Activated T-cell treated with anti-CD3 and anti-CD28 coated beads, Interleukin-2, amount 50 U/mL, for 24 hours (primary cell): ENCODE results near the gene SNTG2.
A peak's percentile ranks its signal among the peaks of the same experiment; 100 is the strongest.

Experiments
- DNase-seq: peaks from one replicate; pipeline ENCODE4 v3.0.0-alpha.2; 2020
- H3K27ac Mint-ChIP-seq: 2 replicates; pipeline ENCODE4 v1.8.0; 2020; ENCODE audit warnings: mild to moderate bottlenecking, mixed read lengths
- H3K27me3 Mint-ChIP-seq: 2 replicates; pipeline ENCODE4 v1.8.0; 2020; ENCODE audit warnings: mixed read lengths
- H3K36me3 Mint-ChIP-seq: 2 replicates; pipeline ENCODE4 v1.8.0; 2020; ENCODE audit warnings: low read depth, mixed read lengths
- H3K4me1 Mint-ChIP-seq: 2 replicates; pipeline ENCODE4 v1.8.0; 2020; ENCODE audit warnings: low read depth, mixed read lengths
- H3K4me3 Mint-ChIP-seq: 2 replicates; pipeline ENCODE4 v1.8.0; 2020; ENCODE audit warnings: mild to moderate bottlenecking, moderate library complexity, mixed read lengths
- H3K9me3 Mint-ChIP-seq: 2 replicates; pipeline ENCODE4 v1.8.0; 2020; ENCODE audit warnings: mixed read lengths

Gene SNTG2

GRCh38 chr2:954687-955000, 4.0 kb downstream of the SNTG2 start:
- H3K27ac Mint-ChIP-seq: no peak overlapping the region
- H3K4me1 Mint-ChIP-seq: peaks cover 9% of the 10 kb centered on the region
- peaks cover 38% of the 10 kb centered on the region for H3K27me3 Mint-ChIP-seq
- no peaks in the 10 kb centered on the region for H3K36me3 Mint-ChIP-seq
- no peak for DNase-seq
- H3K9me3 Mint-ChIP-seq: no peaks in the 10 kb centered on the region
- no peak overlapping the region for H3K4me3 Mint-ChIP-seq

- no peaks in the 10 kb centered on the region for H3K9me3 Mint-ChIP-seq
- no peak overlapping the region for H3K4me3 Mint-ChIP-seq
- peaks cover 35% of the 10 kb centered on the region for H3K27me3 Mint-ChIP-seq
- no peak for DNase-seq
- no peak overlapping the region for H3K27ac Mint-ChIP-seq
- H3K36me3 Mint-ChIP-seq: no peaks in the 10 kb centered on the region
- H3K4me1 Mint-ChIP-seq: peaks cover 7% of the 10 kb centered on the region
Observed at GRCh38 chr2:955829-956731, 5.4 kb downstream of the SNTG2 start.

DNA sequence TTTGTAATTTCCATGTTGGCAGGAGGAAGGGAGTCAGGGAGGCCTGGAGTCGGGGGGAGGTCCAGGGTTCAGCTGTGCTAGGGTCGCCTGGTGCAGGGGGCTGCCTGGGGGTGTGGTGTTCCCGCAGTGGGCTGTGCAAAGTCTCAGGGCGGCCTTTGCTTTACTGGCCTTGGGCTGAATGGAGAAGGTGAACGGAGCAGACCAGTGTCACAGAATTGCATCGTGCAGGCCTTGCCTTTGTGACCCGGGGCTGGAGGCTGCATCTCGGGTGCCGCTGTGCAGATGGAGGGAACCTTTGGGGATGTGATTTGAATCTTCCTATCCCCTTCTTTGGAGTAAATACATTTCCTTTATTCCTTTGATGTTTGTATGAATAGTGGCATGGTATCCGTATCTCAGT, 8.8 kb downstream of the SNTG2 start:
- Mint-ChIP-seq H3K4me1 (peaks cover 6% of the 10 kb centered on the region), H3K9me3 (no peaks in the 10 kb centered on the region), H3K36me3 (no peaks in the 10 kb centered on the region), H3K4me3 (no peak overlapping the region), H3K27ac (no peak overlapping the region), H3K27me3 (peaks cover 5% of the 10 kb centered on the region)
- no peak for DNase-seq

DNA sequence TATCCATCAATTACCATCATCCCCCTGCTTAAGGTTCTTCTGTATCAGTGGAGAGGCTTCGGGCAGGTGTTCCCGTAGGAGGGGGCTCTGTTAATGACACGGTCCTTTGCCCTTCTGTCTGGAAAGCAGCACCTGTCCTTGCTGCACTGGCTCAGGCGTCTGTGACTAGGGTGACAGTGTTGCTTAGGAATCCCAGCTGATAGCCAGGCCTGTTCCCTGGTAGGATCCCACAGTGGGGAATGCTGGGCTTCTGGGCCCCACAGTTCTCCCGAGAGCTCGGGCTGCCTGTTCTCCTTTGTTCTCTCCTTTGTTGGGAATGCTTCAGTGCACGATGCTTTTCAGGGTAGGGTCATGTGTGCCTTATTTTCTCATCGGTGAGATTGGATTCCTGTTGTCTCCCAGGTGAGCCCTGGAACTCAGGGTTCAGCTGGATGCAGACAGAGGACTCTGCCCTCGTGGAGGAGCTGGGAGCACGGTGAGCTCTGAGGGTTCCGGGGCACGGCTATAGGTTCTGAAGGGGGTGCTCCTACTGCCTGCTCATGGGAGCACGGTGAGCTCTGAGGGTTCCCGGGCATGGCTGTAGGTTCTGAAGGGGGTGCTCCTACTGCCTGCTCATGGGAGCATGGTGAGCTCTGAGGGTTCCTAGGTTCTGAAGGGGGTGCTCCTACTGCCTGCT, 9.6 kb downstream of the SNTG2 start:
- H3K27me3 Mint-ChIP-seq: peaks cover 3% of the 10 kb centered on the region
- H3K9me3 Mint-ChIP-seq: no peaks in the 10 kb centered on the region
- no peak overlapping the region for H3K27ac Mint-ChIP-seq
- no peak for DNase-seq
- H3K4me3 Mint-ChIP-seq: no peak overlapping the region
- H3K4me1 Mint-ChIP-seq: peaks cover 3% of the 10 kb centered on the region
- no peaks in the 10 kb centered on the region for H3K36me3 Mint-ChIP-seq

- H3K27ac Mint-ChIP-seq: no peak overlapping the region
Observed at GRCh38 chr2:961786-962185, 11.1 kb downstream of the SNTG2 start.

DNA sequence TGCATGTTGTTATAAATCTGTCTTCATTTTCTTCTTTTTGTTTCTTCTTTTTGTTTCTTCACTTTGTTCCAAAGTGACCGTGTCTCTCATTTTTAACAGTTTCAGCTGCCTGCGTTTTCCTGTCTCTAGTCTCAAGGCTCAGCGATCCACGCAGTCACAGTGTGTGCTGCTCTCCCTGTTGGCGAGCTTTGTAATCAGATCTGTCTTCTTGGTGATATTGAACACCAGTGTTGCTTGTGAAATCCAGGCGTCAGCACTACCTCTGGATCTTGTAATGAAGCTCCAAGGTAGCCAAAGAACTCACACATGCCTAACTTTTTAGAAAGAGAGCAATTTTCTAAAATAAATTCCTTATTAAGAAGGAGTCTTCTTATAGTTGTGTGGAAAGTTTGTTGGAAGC, 13.2 kb downstream of the SNTG2 start:
- no peak overlapping the region for H3K27ac Mint-ChIP-seq
- H3K36me3 Mint-ChIP-seq: no peaks in the 10 kb centered on the region
- H3K27me3 Mint-ChIP-seq: peaks cover 5% of the 10 kb centered on the region
- H3K9me3 Mint-ChIP-seq: peaks cover 3% of the 10 kb centered on the region
- H3K4me3 Mint-ChIP-seq: no peak overlapping the region
- peaks cover 3% of the 10 kb centered on the region for H3K4me1 Mint-ChIP-seq
- DNase-seq: no peak

More at GRCh38 chr2:961786-962185, 11.1 kb downstream of the SNTG2 start:
- peaks cover 3% of the 10 kb centered on the region for H3K27me3 Mint-ChIP-seq
- DNase-seq: no peak
- no peaks in the 10 kb centered on the region for H3K9me3 Mint-ChIP-seq
- H3K36me3 Mint-ChIP-seq: no peaks in the 10 kb centered on the region
- H3K4me3 Mint-ChIP-seq: no peak overlapping the region
- H3K4me1 Mint-ChIP-seq: peaks cover 3% of the 10 kb centered on the region

DNA sequence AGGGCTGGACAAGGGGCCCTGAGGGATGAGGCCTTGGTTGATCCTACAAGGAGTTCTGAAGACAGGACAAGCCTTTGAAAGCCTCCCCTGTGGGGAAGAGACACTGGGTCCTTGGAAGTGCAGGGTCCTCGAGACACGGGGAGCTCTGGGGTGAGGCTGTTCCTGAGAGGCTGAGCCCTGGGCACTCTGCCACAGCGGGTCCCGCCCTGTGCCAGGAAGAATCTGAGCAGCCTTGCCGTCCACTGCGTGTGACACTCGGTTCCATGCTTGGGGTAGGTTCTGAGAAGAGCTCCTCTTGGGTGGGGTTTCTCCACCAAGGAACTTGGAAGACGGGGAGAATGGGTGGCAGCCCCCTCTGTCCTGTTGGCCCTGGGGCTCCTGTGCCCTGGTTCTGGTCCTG, 13.9 kb downstream of the SNTG2 start:
- Mint-ChIP-seq H3K27ac (no peak overlapping the region), H3K4me1 (peaks cover 3% of the 10 kb centered on the region), H3K36me3 (no peaks in the 10 kb centered on the region), H3K4me3 (no peak overlapping the region), H3K9me3 (peaks cover 5% of the 10 kb centered on the region), H3K27me3 (peaks cover 5% of the 10 kb centered on the region)
- no peak for DNase-seq

DNA sequence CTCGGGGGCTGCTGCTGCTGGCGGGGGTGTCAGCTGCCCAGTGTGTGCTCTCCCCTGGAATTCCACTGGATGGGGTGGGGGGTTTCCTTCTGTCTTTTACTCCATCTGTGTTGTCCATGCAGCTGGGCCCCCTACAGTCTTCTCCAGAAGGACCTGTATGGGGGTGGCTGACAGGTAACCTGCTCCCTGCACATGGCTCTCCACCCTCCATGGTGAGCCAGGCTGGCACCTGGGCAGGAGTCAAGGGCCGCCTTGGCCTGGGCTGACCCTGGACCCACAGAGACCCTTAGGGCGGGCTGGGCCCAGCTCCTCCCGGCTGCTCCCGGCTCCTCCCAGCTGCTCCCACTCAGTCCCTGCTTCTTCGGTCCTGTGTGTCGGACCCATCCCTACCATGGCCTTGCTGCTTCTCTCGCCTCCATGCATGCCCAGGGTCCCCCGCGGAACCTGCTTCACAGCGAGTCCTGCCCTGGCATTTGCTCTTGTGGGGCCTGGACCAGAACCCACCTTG, 15.0 kb downstream of the SNTG2 start:
- no peak for DNase-seq
- no peak overlapping the region for H3K4me3 Mint-ChIP-seq
- H3K27ac Mint-ChIP-seq: no peak overlapping the region
- H3K27me3 Mint-ChIP-seq: peaks cover 5% of the 10 kb centered on the region
- H3K4me1 Mint-ChIP-seq: peaks cover 3% of the 10 kb centered on the region
- H3K9me3 Mint-ChIP-seq: peaks cover 5% of the 10 kb centered on the region
- H3K36me3 Mint-ChIP-seq: no peaks in the 10 kb centered on the region

DNA sequence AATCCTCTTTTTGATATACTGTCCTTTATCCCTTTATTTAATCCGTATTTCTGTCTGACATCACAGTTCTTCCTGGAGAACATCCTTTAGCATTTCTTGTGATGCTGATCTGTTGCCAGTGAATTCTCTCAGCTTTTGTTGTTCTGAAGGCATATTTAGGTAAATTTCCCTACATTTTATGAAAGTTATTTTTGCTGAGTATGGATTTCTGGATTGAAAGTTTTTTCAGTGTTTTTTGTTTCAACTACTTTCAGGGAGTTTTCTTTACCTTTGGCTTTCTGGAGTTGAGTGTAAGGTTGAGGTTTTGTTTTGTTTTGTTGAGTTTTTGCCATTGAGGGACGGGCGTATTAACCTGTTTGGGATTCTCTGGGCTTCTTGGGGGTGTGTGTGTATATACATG, 22.5 kb downstream of the SNTG2 start:
- H3K4me1 Mint-ChIP-seq: peaks cover 32% of the 10 kb centered on the region
- peak overlapping the region; percentile 58 for H3K27ac Mint-ChIP-seq

DNA sequence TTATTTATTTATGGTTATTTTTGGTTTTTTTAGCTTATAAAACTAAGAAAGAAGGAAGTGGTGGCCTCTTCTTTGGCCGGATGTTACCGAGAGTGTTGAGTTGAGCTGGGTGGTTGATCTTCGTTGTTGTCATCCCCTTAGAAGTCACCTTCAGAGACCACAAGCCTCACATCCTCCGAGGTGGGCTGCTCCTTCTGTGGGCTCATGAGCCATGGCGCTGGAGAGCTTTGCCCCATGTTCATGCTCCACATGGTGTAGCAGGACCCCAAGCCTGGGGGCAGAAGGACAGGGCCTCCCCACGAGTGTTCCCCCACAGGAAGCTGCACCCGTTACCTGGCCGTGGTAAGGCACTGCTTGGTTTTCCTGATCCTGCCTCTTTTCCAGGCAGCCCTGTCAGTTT, 23.4 kb downstream of the SNTG2 start:
- Mint-ChIP-seq H3K9me3 (peaks cover 17% of the 10 kb centered on the region), H3K27ac (peak overlapping the region; percentile 56), H3K4me3 (peak overlapping the region; percentile 28), H3K36me3 (no peaks in the 10 kb centered on the region), H3K4me1 (peaks cover 36% of the 10 kb centered on the region), H3K27me3 (peaks cover 26% of the 10 kb centered on the region)
- no peak for DNase-seq

More for the DNA sequence above, 22.5 kb downstream of the SNTG2 start:
- no peak overlapping the region for H3K4me3 Mint-ChIP-seq
- peaks cover 26% of the 10 kb centered on the region for H3K27me3 Mint-ChIP-seq
- H3K9me3 Mint-ChIP-seq: peaks cover 20% of the 10 kb centered on the region
- no peaks in the 10 kb centered on the region for H3K36me3 Mint-ChIP-seq
- no peak for DNase-seq

GRCh38 chr2:974502-974901, 23.9 kb downstream of the SNTG2 start:
- Mint-ChIP-seq H3K27me3 (peaks cover 26% of the 10 kb centered on the region), H3K9me3 (peaks cover 16% of the 10 kb centered on the region), H3K4me3 (peak overlapping the region; percentile 28), H3K4me1 (peaks cover 41% of the 10 kb centered on the region), H3K27ac (peak overlapping the region; percentile 56), H3K36me3 (no peaks in the 10 kb centered on the region)
- DNase-seq: no peak

GRCh38 chr2:975095-975494, 24.4 kb downstream of the SNTG2 start:
- Mint-ChIP-seq H3K27ac (no peak overlapping the region), H3K27me3 (peaks cover 26% of the 10 kb centered on the region), H3K4me3 (no peak overlapping the region), H3K4me1 (peaks cover 43% of the 10 kb centered on the region), H3K9me3 (peaks cover 15% of the 10 kb centered on the region), H3K36me3 (no peaks in the 10 kb centered on the region)
- no peak for DNase-seq

- Mint-ChIP-seq H3K36me3 (no peaks in the 10 kb centered on the region), H3K4me1 (peaks cover 32% of the 10 kb centered on the region), H3K27ac (no peak overlapping the region), H3K9me3 (no peaks in the 10 kb centered on the region), H3K27me3 (peaks cover 36% of the 10 kb centered on the region), H3K4me3 (no peak overlapping the region)
- DNase-seq: no peak
Observed at GRCh38 chr2:979069-979928, 28.6 kb downstream of the SNTG2 start.

DNA sequence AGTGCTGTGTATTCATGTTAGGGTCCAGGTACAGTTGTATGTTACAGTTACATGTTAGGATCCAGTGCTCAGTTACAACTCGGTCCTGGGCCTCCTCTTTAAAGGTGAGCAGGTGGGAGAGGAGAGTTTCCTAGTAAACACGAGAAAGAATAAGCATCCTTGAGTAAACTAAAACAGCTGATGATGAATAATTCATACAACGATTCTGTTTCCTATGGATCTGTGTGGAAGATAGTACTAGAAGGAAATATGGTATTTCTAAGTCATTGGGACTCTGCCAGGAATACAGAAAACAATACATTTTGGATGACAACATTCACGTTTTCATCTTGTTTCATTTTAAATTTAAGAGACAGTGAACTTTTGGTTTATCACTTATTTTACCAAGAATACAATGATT, 29.5 kb downstream of the SNTG2 start:
- H3K4me1 Mint-ChIP-seq: peaks cover 32% of the 10 kb centered on the region
- no peaks in the 10 kb centered on the region for H3K9me3 Mint-ChIP-seq
- H3K27me3 Mint-ChIP-seq: peaks cover 35% of the 10 kb centered on the region
- no peak overlapping the region for H3K27ac Mint-ChIP-seq
- DNase-seq: no peak
- H3K36me3 Mint-ChIP-seq: no peaks in the 10 kb centered on the region
- H3K4me3 Mint-ChIP-seq: no peak overlapping the region
